Measurements from ENCODE around the gene NAA10.
A peak's percentile ranks its signal among the peaks of the same experiment; 100 is the strongest.

Gene NAA10

DNA sequence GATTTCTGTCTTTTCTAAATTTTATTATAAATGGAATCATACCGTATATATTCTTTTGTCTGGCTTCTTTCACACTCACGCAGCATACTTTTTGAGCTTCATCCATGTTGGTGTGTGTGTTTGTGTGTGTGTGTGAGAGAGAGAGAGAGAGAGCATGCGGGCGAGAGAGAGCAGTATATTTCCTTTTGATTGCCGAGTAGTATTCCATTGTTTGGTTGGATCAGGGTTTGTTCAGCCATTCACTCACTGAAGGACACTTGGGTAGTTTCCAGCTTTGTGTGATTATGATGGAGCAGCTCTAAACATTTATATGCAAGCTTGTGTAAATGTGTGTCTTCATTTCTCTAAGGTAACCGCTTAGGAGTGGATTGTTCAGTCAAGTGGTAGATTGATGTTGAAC, 45.7 kb downstream of the NAA10 start:
- no peaks in the 10 kb centered on the region for H3K9me3 ChIP-seq (ENCODE audit: control insufficient read depth, insufficient read depth, low read depth, low read length)
- H3K4me1 ChIP-seq (ENCODE audit: control insufficient read depth, insufficient read depth, low read length) = no peaks in the 10 kb centered on the region
- H3K36me3 ChIP-seq (ENCODE audit: control insufficient read depth in 2 of 2, insufficient read depth in 1 of 2, low read length in 2 of 2) = no peaks in the 10 kb centered on the region
- no peak overlapping the region for H3K4me3 ChIP-seq (ENCODE audit: low read depth, low read length)
- ChIA-PET CTCF (no interaction called here), POLR2A (no interaction called here)
- no peak overlapping the region for H3K27ac ChIP-seq (ENCODE audit: extremely low read depth, low read depth, low read length)
- TF ChIP-seq HIC1 (tag by site-specific recombination; IDR thresholded peaks at IDR 0.05) (no peak), ZNF248 (tag by site-specific recombination; IDR thresholded peaks at IDR 0.05) (no peak), ZNF280C (tag by site-specific recombination; IDR thresholded peaks at IDR 0.05) (no peak), ZNF157 (tag by site-specific recombination; IDR thresholded peaks at IDR 0.05) (no peak), REST (tag by site-specific recombination; IDR thresholded peaks at IDR 0.05) (no peak), ZNF146 (tag by site-specific recombination; IDR thresholded peaks at IDR 0.05) (peak; percentile 96), ZNF341 (tag by site-specific recombination; IDR thresholded peaks at IDR 0.05; ENCODE audit: low read depth) (no peak), IKZF3 (tag by site-specific recombination; IDR thresholded peaks at IDR 0.05) (no peak), EGR2 (tag by site-specific recombination; IDR thresholded peaks at IDR 0.05; ENCODE audit: low read depth) (no peak), ZNF707 (tag by site-specific recombination; IDR thresholded peaks at IDR 0.05) (no peak)
- TF ChIP-seq, protein P1, sequence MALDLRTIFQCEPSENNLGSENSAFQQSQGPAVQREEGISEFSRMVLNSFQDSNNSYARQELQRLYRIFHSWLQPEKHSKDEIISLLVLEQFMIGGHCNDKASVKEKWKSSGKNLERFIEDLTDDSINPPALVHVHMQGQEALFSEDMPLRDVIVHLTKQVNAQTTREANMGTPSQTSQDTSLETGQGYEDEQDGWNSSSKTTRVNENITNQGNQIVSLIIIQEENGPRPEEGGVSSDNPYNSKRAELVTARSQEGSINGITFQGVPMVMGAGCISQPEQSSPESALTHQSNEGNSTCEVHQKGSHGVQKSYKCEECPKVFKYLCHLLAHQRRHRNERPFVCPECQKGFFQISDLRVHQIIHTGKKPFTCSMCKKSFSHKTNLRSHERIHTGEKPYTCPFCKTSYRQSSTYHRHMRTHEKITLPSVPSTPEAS (tag by site-specific recombination; IDR thresholded peaks at IDR 0.05) = peak; percentile 37; the same call in 1 of the 2 replicates
- TF ChIP-seq, protein P2, sequence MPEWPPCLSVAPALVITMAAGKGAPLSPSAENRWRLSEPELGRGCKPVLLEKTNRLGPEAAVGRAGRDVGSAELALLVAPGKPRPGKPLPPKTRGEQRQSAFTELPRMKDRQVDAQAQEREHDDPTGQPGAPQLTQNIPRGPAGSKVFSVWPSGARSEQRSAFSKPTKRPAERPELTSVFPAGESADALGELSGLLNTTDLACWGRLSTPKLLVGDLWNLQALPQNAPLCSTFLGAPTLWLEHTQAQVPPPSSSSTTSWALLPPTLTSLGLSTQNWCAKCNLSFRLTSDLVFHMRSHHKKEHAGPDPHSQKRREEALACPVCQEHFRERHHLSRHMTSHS (tag by site-specific recombination; IDR thresholded peaks at IDR 0.05) = no peak

DNA sequence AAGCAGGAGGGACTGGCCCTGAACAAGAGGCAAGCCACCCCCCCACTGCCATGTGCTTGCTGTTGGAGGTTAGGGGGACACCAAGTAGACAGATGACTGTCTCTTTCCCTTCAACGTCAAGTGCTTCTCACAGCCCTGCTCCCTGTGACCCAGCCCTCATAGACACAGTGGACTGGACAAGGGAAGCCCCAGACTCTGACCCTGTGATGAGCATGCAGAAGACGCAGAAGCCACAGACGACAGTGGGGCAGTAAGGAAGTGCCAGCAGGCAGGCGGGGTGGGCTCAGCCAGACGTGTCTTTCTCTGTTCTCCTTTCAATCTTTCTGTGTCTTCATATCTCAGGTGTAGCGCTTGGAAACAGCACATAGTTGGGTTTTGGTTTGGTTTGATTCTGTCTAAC, 46.5 kb downstream of the NAA10 start:
- no peaks in the 10 kb centered on the region for H3K4me1 ChIP-seq (ENCODE audit: control insufficient read depth, insufficient read depth, low read length)

More for the DNA sequence above, 46.5 kb downstream of the NAA10 start:
- CTCF ChIA-PET = interaction anchor here (0.8 kb wide), 1 partner anchor 1258 kb away, joined by 3 read pairs; no protein-coding TSS in a partner anchor
- H3K9me3 ChIP-seq (ENCODE audit: control insufficient read depth, insufficient read depth, low read depth, low read length) = no peaks in the 10 kb centered on the region
- H3K27ac ChIP-seq (ENCODE audit: extremely low read depth, low read depth, low read length) = no peak overlapping the region
- POLR2A ChIA-PET = no interaction called here
- H3K4me3 ChIP-seq (ENCODE audit: low read depth, low read length) = no peak overlapping the region
- TF ChIP-seq ZNF26 (tag by site-specific recombination; IDR thresholded peaks at IDR 0.05) = no peak
- TF ChIP-seq YY2 (tag by site-specific recombination; IDR thresholded peaks at IDR 0.05) = no peak
- TF ChIP-seq, protein P3, sequence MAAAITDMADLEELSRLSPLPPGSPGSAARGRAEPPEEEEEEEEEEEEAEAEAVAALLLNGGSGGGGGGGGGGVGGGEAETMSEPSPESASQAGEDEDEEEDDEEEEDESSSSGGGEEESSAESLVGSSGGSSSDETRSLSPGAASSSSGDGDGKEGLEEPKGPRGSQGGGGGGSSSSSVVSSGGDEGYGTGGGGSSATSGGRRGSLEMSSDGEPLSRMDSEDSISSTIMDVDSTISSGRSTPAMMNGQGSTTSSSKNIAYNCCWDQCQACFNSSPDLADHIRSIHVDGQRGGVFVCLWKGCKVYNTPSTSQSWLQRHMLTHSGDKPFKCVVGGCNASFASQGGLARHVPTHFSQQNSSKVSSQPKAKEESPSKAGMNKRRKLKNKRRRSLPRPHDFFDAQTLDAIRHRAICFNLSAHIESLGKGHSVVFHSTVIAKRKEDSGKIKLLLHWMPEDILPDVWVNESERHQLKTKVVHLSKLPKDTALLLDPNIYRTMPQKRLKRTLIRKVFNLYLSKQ (tag by site-specific recombination; IDR thresholded peaks at IDR 0.05; ENCODE audit: borderline replicate concordance) = no peak
- H3K36me3 ChIP-seq (ENCODE audit: control insufficient read depth in 2 of 2, insufficient read depth in 1 of 2, low read length in 2 of 2) = no peaks in the 10 kb centered on the region
